IMR-90 (cell line): ENCODE measurements around the gene FTO. TPM values are rescaled to one million over a fixed set of nuclear protein-coding genes. Genes with fewer than 3 reads are reported as not detected.

Experiments
- ATAC-seq: fragments of 200-7000 bp; cut with Tn5 transposase; 2 replicates; pipeline ENCODE4 v1.9.1; 2020; ENCODE audit warnings: low read depth, mild to moderate bottlenecking, moderate library complexity
- BruUV-seq: library from RNA; stranded (reverse); fragments of 400-500 nt; replicated peaks from 2 replicates; lab custom pipeline; 2021; lab: Mats Ljungman, UMichigan
- CTCF ChIA-PET: fragments of 300-600 bp; formaldehyde crosslinking; extraction: SDS; loops from one replicate; lab custom pipeline; 2021; ENCODE audit warnings: antibody characterized with exemption; lab: Yijun Ruan, JAX
- POLR2A ChIA-PET: fragments of 300-600 bp; sonication (Branson Sonifier 250); formaldehyde crosslinking; loops from one replicate; lab custom pipeline; 2022; ENCODE audit warnings: antibody characterized with exemption; ENCODE audit not compliant: unreplicated experiment; lab: Charles Lee
- DNase-seq: peaks from one replicate; pipeline ENCODE4 v3.0.0; 2013
- H2AFZ ChIP-seq: replicated peaks from 2 replicates; pipeline ENCODE3; 2013; ENCODE audit warnings: low read length, mild to moderate bottlenecking; ENCODE audit not compliant: poor library complexity
- H2AK5ac ChIP-seq: 2 replicates; pipeline ENCODE4 v1.6.1; 2013; ENCODE audit warnings: low read depth, low read length, inconsistent platforms
- H2AK9ac ChIP-seq: replicated peaks from 2 replicates; pipeline ENCODE3; 2013; ENCODE audit warnings: mild to moderate bottlenecking, low read depth, low read length, moderate library complexity; ENCODE audit not compliant: poor library complexity
- H2BK120ac ChIP-seq: 2 replicates; pipeline ENCODE4 v1.6.1; 2013; ENCODE audit warnings: low read depth, low read length, inconsistent platforms
- H2BK15ac ChIP-seq: 3 replicates; pipeline ENCODE4 v1.6.1; 2013; ENCODE audit warnings: low read depth, low read length, inconsistent platforms
- H2BK20ac ChIP-seq: 2 replicates; pipeline ENCODE4 v1.6.1; 2013; ENCODE audit warnings: low read depth, mild to moderate bottlenecking, inconsistent platforms, low read length, moderate library complexity
- H2BK5ac ChIP-seq: 2 replicates; pipeline ENCODE4 v1.6.1; 2013; ENCODE audit warnings: mild to moderate bottlenecking, low read depth, low read length, inconsistent platforms; ENCODE audit not compliant: poor library complexity, severe bottlenecking
- H3K14ac ChIP-seq: replicated peaks from 2 replicates; pipeline ENCODE4 v1.6.1; 2013; ENCODE audit warnings: low read depth, low read length, inconsistent platforms
- H3K18ac ChIP-seq: 2 replicates; pipeline ENCODE4 v1.6.1; 2013; ENCODE audit warnings: low read depth, low read length, control low read depth
- H3K23ac ChIP-seq: 2 replicates; pipeline ENCODE4 v1.6.1; 2013; ENCODE audit warnings: low read depth, low read length, inconsistent platforms
- H3K27ac ChIP-seq: 2 replicates; pipeline ENCODE4 v1.5.1; 2013; ENCODE audit warnings: mild to moderate bottlenecking, control low read depth, low read length; ENCODE audit not compliant: insufficient read depth
- H3K27me3 ChIP-seq: 2 replicates; pipeline ENCODE4 v1.6.1; 2013; ENCODE audit warnings: low read length; ENCODE audit not compliant: control insufficient read depth, insufficient read depth
- H3K36me3 ChIP-seq: 2 replicates; pipeline ENCODE4 v1.6.1; 2013; ENCODE audit warnings: low read length, mixed read lengths; ENCODE audit not compliant: control insufficient read depth, insufficient read depth
- H3K4ac ChIP-seq: 2 replicates; pipeline ENCODE4 v1.6.1; 2013; ENCODE audit warnings: low read depth, low read length, inconsistent platforms
- H3K4me1 ChIP-seq: 2 replicates; pipeline ENCODE4 v1.6.1; 2013; ENCODE audit warnings: low read length, mixed read lengths; ENCODE audit not compliant: control insufficient read depth, insufficient read depth
- H3K4me2 ChIP-seq: 2 replicates; pipeline ENCODE4 v1.6.1; 2013; ENCODE audit warnings: low read depth, mild to moderate bottlenecking, control low read depth, low read length, moderate library complexity
- H3K4me3 ChIP-seq: 2 replicates; pipeline ENCODE4 v1.5.1; 2013; ENCODE audit warnings: low read depth, mild to moderate bottlenecking, control low read depth, low read length, moderate library complexity; ENCODE audit not compliant: insufficient read depth
- H3K56ac ChIP-seq: 2 replicates; pipeline ENCODE4 v1.6.1; 2013; ENCODE audit warnings: low read length, inconsistent platforms; ENCODE audit not compliant: insufficient read depth; ENCODE audit errors: extremely low read depth
- H3K79me1 ChIP-seq, 2 experiments: 2 replicates each; pipeline ENCODE4 v1.6.1; 2013; ENCODE audit warnings: low read length in 2 of 2, inconsistent platforms in 1 of 2, low read depth in 1 of 2
- H3K9ac ChIP-seq: 2 replicates; pipeline ENCODE4 v1.6.1; 2013; ENCODE audit warnings: low read depth, low read length, control low read depth
- H3K9me1 ChIP-seq: 2 replicates; pipeline ENCODE4 v1.6.1; 2013; ENCODE audit warnings: low read length, inconsistent platforms; ENCODE audit not compliant: insufficient read depth
- H3K9me3 ChIP-seq: 2 replicates; pipeline ENCODE4 v1.6.1; 2013; ENCODE audit warnings: low read length; ENCODE audit not compliant: control insufficient read depth, insufficient read depth
- H4K20me1 ChIP-seq: 2 replicates; pipeline ENCODE4 v1.6.1; 2013; ENCODE audit warnings: low read length, inconsistent platforms; ENCODE audit not compliant: insufficient read depth
- H4K5ac ChIP-seq: 2 replicates; pipeline ENCODE4 v1.6.1; 2013; ENCODE audit warnings: mild to moderate bottlenecking, low read depth, low read length, control low read depth
- H4K8ac ChIP-seq, 2 experiments: 2 replicates each; pipeline ENCODE4 v1.6.1; 2013; ENCODE audit warnings: low read depth in 2 of 2, low read length in 2 of 2, control low read depth in 1 of 2, inconsistent platforms in 1 of 2
- H4K91ac ChIP-seq: 2 replicates; pipeline ENCODE4 v1.6.1; 2013; ENCODE audit warnings: low read depth, low read length, inconsistent platforms; ENCODE audit not compliant: insufficient read depth
- CTCF ChIP-seq: conservative IDR thresholded peaks from 2 replicates; pipeline ENCODE4 v1.5.1; 2012; ENCODE audit warnings: mild to moderate bottlenecking, low read depth, low read length, improper control_type of control experiment
- NFE2L2 ChIP-seq: fragments of 150-350 bp; IDR thresholded peaks from 2 replicates; pipeline ENCODE4 v1.6.1; 2016; ENCODE audit warnings: low read depth, mild to moderate bottlenecking, low read length
- RAD21 ChIP-seq: IDR thresholded peaks from 2 replicates; pipeline ENCODE4 v1.6.1; 2012; ENCODE audit warnings: low read length, improper control_type of control experiment
- RCOR1 ChIP-seq: IDR thresholded peaks from 2 replicates; pipeline ENCODE4 v1.6.1; 2012; ENCODE audit warnings: mild to moderate bottlenecking, low read length, improper control_type of control experiment; ENCODE audit not compliant: insufficient replicate concordance
- RFX5 ChIP-seq: IDR thresholded peaks from 2 replicates; pipeline ENCODE4 v1.8.0; 2012; ENCODE audit warnings: low read depth, mild to moderate bottlenecking, low read length, moderate library complexity
- SMC3 ChIP-seq: fragments of 150-350 bp; IDR thresholded peaks from 2 replicates; pipeline ENCODE4 v1.6.1; 2016; ENCODE audit warnings: low read depth, mild to moderate bottlenecking, antibody characterized with exemption, low read length, moderate library complexity
- WGBS, 2 experiments: methylation state at CpG; one replicate each; pipeline versions ENCODE4 v1.1.5 to v1.1.7; 2013; ENCODE audit warnings: missing lambda C conversion rate in 2 of 2; ENCODE audit not compliant: insufficient read length in 1 of 2; ENCODE audit errors: extremely low coverage in 2 of 2; 5-methylcytosine and 5-hydroxymethylcytosine counted together
- dilution Hi-C: fragments of 300-500 bp; cut with HindIII; formaldehyde crosslinking; loops from one replicate; pipeline ENCODE4 v1.14.3; 2018; ENCODE audit warnings: low sequenced_read_pairs; ENCODE audit not compliant: unreplicated experiment
- in situ Hi-C: fragments of 300-500 bp; cut with MboI; formaldehyde crosslinking; loops from 3 replicates; pipeline ENCODE4 v1.14.3; 2019; ENCODE audit warnings: low sequenced_read_pairs, inconsistent platforms, mixed read lengths
- intact Hi-C: fragments of 100-400 bp; cut with micrococcal nuclease; formaldehyde crosslinking; loops from 2 replicates; pipeline ENCODE4 v1.10.0; 2022
- polyA plus RNA-seq, 3 experiments: library from polyadenylated mRNA; depleted of rRNA; stranded (reverse); fragments of >200 nt; gene quantifications; 2 replicates each; pipeline ENCODE4 v1.2.3, GENCODE V29; 2012; ENCODE audit warnings: low replicate concordance in 1 of 3
- total RNA-seq: library from RNA; depleted of rRNA; stranded (reverse); fragments of >200 nt; gene quantifications from 2 replicates; pipeline ENCODE4 v1.2.3, GENCODE V29; 2012

Gene FTO
- total and polyA plus RNA-seq, 2 of the 4 experiments (the other 2 are of a cell fraction): 70.3 to 132 TPM

GRCh38 chr16:53773150-53773846, 69.3 kb downstream of the FTO start:
- no peak overlapping the region for H4K91ac ChIP-seq
- peaks cover 18 to 29% of the 10 kb centered on the region in 2 experiments for H3K79me1 ChIP-seq
- peak; percentile 46 for ATAC-seq
- H3K4me1 ChIP-seq: peaks cover 22% of the 10 kb centered on the region
- TF ChIP-seq CTCF: peak; percentile 86
- TF ChIP-seq RAD21: peak; percentile 92
- TF ChIP-seq RCOR1: no peak
- TF ChIP-seq NFE2L2: peak; percentile 49
- TF ChIP-seq SMC3: peak; percentile 66
- no peak for TF ChIP-seq RFX5
- CTCF ChIA-PET: interaction anchor here (0.6 to 1.6 kb wide), 15 partner anchors 10 to 859 kb away, joined by 3 to 5 read pairs (median 3); partner anchors contain the start of genes FTO and RPGRIP1L
- in situ Hi-C loops: loop anchor here (25.0 kb wide), 2 partner anchors 514 to 1164 kb away; partner anchors contain the start of genes IRX3 and IRX5
- H2BK15ac ChIP-seq: no peak overlapping the region
- no peaks in the 10 kb centered on the region for H3K9me3 ChIP-seq
- 0 out of 2 replicates have a peak overlapping the region, but pooled peaks have one; percentile 16 for H3K14ac ChIP-seq
- H2BK120ac ChIP-seq: no peak overlapping the region
- H2BK5ac ChIP-seq: no peak overlapping the region
- no peak overlapping the region for H3K27ac ChIP-seq
- no CpG with 5 or more reads among the region's 5 CpGs for WGBS, 2 experiments
- dilution Hi-C loops: no loop called here
- no TSS peak for BruUV-seq
- H3K36me3 ChIP-seq: no peaks in the 10 kb centered on the region
- intact Hi-C loops: loop anchor here (1.0 to 10.0 kb wide), 8 partner anchors 119 to 1689 kb away; partner anchors contain the start of gene IRX3
- H3K27me3 ChIP-seq: no peaks in the 10 kb centered on the region
- no peak overlapping the region for H2AK9ac ChIP-seq
- 0 out of 2 replicates have a peak overlapping the region, but pooled peaks have one; percentile 28 for H2AK5ac ChIP-seq
- H2BK20ac ChIP-seq: no peak overlapping the region
- no peak overlapping the region for H3K23ac ChIP-seq
- POLR2A ChIA-PET: no interaction called here
- peak overlapping the region; percentile 35; the same call in 1 of the 2 replicates for H3K4me2 ChIP-seq
- DNase-seq: peak; percentile 79
- peak overlapping the region; percentile 10; the same call in 1 of the 2 replicates for H3K4ac ChIP-seq
- H3K9me1 ChIP-seq: no peaks in the 10 kb centered on the region; the same call in 1 of the 2 replicates
- no peak overlapping the region for H3K18ac ChIP-seq
- no peak overlapping the region for H3K9ac ChIP-seq
- 0 out of 2 replicates have a peak overlapping the region, but pooled peaks have one; percentile 6 for H4K5ac ChIP-seq
- H3K56ac ChIP-seq: no peak overlapping the region
- H4K20me1 ChIP-seq: peaks cover 18% of the 10 kb centered on the region; the same call in 1 of the 2 replicates
- H4K8ac ChIP-seq: no peak overlapping the region
- H2AFZ ChIP-seq: no peak overlapping the region
- H3K4me3 ChIP-seq: no peak overlapping the region
